Effector memory CD4-positive, alpha-beta T cell (primary cell): ENCODE measurements around the gene NELFCD.

Experiments
- DNase-seq, 3 donors: peaks; one replicate each; pipeline ENCODE4 v3.0.0-alpha.2; 2020
- H3K27ac ChIP-seq: 2 replicates; pipeline ENCODE4 v1.7.0; 2013; ENCODE audit warnings: mild to moderate bottlenecking, low read length, moderate library complexity; ENCODE audit not compliant: insufficient read depth, poor library complexity, severe bottlenecking
- H3K27me3 ChIP-seq: replicated peaks from 2 replicates; pipeline ENCODE4 v1.7.0; 2013; ENCODE audit warnings: mild to moderate bottlenecking, low read length; ENCODE audit not compliant: insufficient read depth, control insufficient read depth, poor library complexity, severe bottlenecking
- H3K36me3 ChIP-seq: 2 replicates; pipeline ENCODE4 v1.7.0; 2013; ENCODE audit warnings: mild to moderate bottlenecking, low read length, moderate library complexity; ENCODE audit not compliant: control insufficient read depth, insufficient read depth
- H3K4me1 ChIP-seq: 2 replicates; pipeline ENCODE4 v1.7.0; 2013; ENCODE audit warnings: low read length, mild to moderate bottlenecking; ENCODE audit not compliant: control insufficient read depth, insufficient read depth, poor library complexity, severe bottlenecking
- H3K4me3 ChIP-seq: 2 replicates; pipeline ENCODE4 v1.7.0; 2013; ENCODE audit warnings: low read length, low read depth, mild to moderate bottlenecking; ENCODE audit not compliant: insufficient read depth, poor library complexity, severe bottlenecking
- H3K9me3 ChIP-seq: 2 replicates; pipeline ENCODE4 v1.7.0; 2013; ENCODE audit warnings: mild to moderate bottlenecking, low read length, moderate library complexity; ENCODE audit not compliant: control insufficient read depth

The NELFCD gene

GRCh38 chr20:59015411-59015810, 34.4 kb downstream of the NELFCD start:
- Histone ChIP-seq H3K27ac (no peak overlapping the region), H3K4me3 (no peak overlapping the region), H3K27me3 (no peaks in the 10 kb centered on the region), H3K4me1 (peaks cover 15% of the 10 kb centered on the region), H3K36me3 (no peaks in the 10 kb centered on the region), H3K9me3 (no peaks in the 10 kb centered on the region)
- DNase-seq = no peak

DNA sequence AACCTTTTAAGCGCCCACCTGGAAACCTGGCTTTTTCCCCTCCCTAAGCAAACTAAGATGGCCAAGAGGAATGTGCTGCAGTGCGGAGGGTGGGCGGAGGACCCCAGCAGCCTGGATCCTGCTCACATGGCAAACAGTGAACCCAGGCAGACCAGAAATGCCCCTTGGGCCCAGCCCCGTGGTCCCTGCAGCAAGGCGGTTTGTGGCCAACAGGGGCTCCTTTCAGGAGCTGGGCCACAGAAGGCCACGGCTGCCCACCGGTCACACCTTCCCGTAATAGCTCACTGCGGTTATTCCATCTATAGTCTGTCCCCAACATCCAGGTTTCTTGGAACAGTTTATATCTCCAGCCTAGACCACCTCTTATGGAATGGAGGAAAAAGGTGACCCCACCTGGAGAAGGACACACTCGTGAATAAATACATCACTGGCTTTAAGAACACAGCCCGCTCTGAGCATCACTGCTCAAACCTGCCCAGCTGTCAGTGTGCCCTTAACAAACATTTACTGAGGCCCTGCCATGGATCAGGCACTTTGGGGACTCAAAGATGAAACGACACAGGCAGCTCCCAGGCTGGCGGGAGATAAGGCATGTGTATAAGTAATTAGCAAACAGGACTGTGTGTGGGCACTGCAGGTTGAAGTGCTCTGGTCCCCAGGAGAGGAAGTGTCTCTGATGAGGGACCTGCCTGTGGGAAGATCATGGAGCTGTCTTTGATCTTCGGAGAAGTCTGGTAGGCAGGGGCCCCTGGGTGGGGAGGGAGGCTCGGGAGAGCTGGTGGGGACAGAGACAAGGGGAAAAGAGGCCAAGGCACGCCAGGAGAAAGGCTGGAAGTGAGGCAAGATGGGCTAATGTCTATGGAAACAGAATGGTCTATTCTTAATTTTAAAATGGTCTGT, 35.0 kb downstream of the NELFCD start:
- H3K4me3 ChIP-seq = no peak overlapping the region
- no peaks in the 10 kb centered on the region for H3K9me3 ChIP-seq
- H3K4me1 ChIP-seq = peaks cover 15% of the 10 kb centered on the region
- no peak for DNase-seq
- no peaks in the 10 kb centered on the region for H3K36me3 ChIP-seq
- no peaks in the 10 kb centered on the region for H3K27me3 ChIP-seq
- no peak overlapping the region for H3K27ac ChIP-seq

DNA sequence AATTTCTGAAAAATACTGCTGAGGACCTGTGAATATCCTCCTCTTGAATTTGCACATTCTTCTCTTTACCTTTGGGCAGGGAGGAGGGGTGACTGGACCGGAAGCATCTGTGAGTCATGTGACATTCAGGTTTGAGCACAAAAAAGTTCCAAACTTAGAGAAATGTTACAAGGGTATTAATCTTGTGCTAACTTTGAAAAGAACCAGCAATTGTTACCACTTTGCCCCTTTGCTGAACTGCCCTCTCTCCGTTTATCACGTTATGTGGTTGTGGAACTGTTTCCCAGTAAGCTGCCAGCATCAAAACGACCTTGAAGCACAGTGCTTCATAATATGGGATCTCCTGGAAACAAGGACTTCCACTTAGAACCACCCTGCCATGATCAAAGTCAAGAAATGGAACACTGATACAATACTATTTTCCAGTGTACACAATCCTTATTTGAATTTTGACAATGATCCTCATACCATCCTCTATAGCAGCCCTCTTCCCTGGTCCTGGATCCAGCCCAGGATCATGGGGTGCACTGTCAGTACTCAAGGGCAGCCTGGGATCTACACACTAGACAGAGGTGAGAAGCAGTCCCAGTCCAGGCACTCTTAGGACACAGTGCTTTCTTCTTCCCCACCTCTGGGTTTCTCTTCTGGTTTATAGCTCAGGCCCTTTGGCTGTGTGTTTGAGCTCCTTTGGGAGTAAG, 35.9 kb downstream of the NELFCD start:
- Histone ChIP-seq H3K4me1 (peaks cover 15% of the 10 kb centered on the region), H3K27me3 (no peaks in the 10 kb centered on the region), H3K27ac (no peak overlapping the region), H3K36me3 (no peaks in the 10 kb centered on the region), H3K4me3 (no peak overlapping the region), H3K9me3 (no peaks in the 10 kb centered on the region)
- DNase-seq = no peak

- H3K4me1 ChIP-seq = peaks cover 15% of the 10 kb centered on the region
- peaks cover 1% of the 10 kb centered on the region for H3K36me3 ChIP-seq
- no peak overlapping the region for H3K4me3 ChIP-seq
- no peaks in the 10 kb centered on the region for H3K27me3 ChIP-seq
- DNase-seq = no peak
- no peak overlapping the region for H3K27ac ChIP-seq
- H3K9me3 ChIP-seq = no peaks in the 10 kb centered on the region
Measured at GRCh38 chr20:59017493-59018231, 36.6 kb downstream of the NELFCD start.

- peaks cover 13% of the 10 kb centered on the region for H3K36me3 ChIP-seq
- H3K9me3 ChIP-seq = no peaks in the 10 kb centered on the region
- no peak overlapping the region for H3K27ac ChIP-seq
- no peak for DNase-seq
- no peak overlapping the region for H3K4me3 ChIP-seq
- H3K4me1 ChIP-seq = peaks cover 8% of the 10 kb centered on the region
- H3K27me3 ChIP-seq = no peaks in the 10 kb centered on the region
Measured at GRCh38 chr20:59018817-59019216, 37.8 kb downstream of the NELFCD start.

GRCh38 chr20:59019217-59019616, 38.2 kb downstream of the NELFCD start, which contains the start of gene TUBB1:
Gene TUBB1 (plus strand): TSS chr20:59019429. CDS start chr20:59019523, 94 bp downstream.
- peaks cover 17% of the 10 kb centered on the region for H3K36me3 ChIP-seq
- peaks cover 4% of the 10 kb centered on the region for H3K4me1 ChIP-seq
- H3K27me3 ChIP-seq = no peaks in the 10 kb centered on the region
- no peak for DNase-seq
- no peak within 1 kb of the TSS for H3K27ac ChIP-seq
- H3K4me3 ChIP-seq = no peak within 1 kb of the TSS
- no peaks in the 10 kb centered on the region for H3K9me3 ChIP-seq

DNA sequence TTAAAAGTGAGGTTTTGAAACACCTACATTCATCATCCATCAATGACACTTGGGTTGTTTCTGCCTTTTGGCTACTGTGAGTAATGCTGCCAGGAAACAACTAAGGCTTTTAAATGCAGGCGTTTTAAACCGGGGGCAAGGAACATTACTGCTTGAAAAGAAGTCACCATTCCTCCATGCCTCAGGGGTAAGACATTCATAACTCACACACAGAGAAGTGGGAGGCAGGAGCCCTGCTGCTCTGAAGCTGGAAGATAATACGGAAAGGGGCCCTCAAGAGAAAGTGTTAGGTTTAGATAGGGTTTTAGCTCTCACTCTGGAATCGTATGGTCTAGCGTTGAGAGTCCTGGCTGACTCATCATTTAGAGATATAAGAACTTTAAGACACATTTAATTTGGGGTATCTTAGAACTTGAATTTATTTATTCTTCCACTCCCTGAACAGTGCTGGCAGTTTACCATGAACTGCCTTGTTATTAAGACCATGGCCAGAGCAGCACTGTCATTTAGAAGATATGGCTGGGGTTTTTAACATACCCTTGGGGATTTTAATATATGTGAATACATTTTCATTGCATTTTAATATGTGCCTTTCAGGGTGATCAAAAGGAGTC, 40.0 kb downstream of the NELFCD start:
- H3K4me3 ChIP-seq = no peak overlapping the region
- H3K4me1 ChIP-seq = no peaks in the 10 kb centered on the region
- H3K9me3 ChIP-seq = no peaks in the 10 kb centered on the region
- peaks cover 35% of the 10 kb centered on the region for H3K36me3 ChIP-seq
- H3K27me3 ChIP-seq = no peaks in the 10 kb centered on the region
- DNase-seq = no peak
- H3K27ac ChIP-seq = no peak overlapping the region

DNA sequence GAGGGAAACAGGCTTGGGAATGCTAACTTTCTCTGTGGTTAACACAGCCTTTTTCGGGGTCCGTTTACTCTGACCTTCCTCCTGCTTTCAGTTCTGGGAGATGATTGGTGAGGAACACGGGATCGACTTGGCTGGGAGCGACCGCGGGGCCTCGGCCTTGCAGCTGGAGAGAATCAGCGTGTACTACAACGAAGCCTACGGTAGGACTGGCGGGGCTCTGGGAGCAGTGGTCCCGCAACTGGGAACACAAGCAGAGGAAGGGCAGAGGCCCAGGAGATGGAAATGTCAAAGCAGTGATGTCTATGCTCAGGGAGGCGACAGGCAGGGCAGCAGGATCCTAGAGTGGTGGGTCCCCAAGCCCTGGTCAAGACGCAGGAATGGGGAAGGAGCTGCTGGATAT, 41.7 kb downstream of the NELFCD start:
- Histone ChIP-seq H3K4me3 (no peak overlapping the region), H3K27me3 (no peaks in the 10 kb centered on the region), H3K27ac (no peak overlapping the region), H3K4me1 (no peaks in the 10 kb centered on the region), H3K9me3 (no peaks in the 10 kb centered on the region), H3K36me3 (peaks cover 51% of the 10 kb centered on the region)
- no peak for DNase-seq

GRCh38 chr20:59023616-59024015, 42.6 kb downstream of the NELFCD start:
- Histone ChIP-seq H3K27ac (no peak overlapping the region), H3K4me3 (no peak overlapping the region), H3K27me3 (no peaks in the 10 kb centered on the region), H3K9me3 (no peaks in the 10 kb centered on the region), H3K36me3 (peaks cover 55% of the 10 kb centered on the region), H3K4me1 (peaks cover 2% of the 10 kb centered on the region)
- no peak for DNase-seq
